Vagina (tissue), 2 donors: Measurements from ENCODE around the gene MEGF6.

Experiments used
- POLR2A ChIP-seq, 2 donors: fragments of 450-650 bp; IDR thresholded peaks; one replicate each; pipeline ENCODE4 v1.6.1; 2017; ENCODE audit warnings: antibody characterized with exemption in 2 of 2, mild to moderate bottlenecking in 2 of 2, moderate library complexity in 2 of 2
- POLR2AphosphoS5 ChIP-seq, 2 donors: sonication (generic); formaldehyde crosslinking; IDR thresholded peaks; one replicate each; pipeline ENCODE4 v1.9.0; 2017; ENCODE audit warnings: antibody characterized with exemption in 2 of 2, mild to moderate bottlenecking in 2 of 2, low read depth in 1 of 2; ENCODE audit not compliant: insufficient read depth in 1 of 2
- TF ChIP-seq, protein P1 (sequence below), 3 experiments: fragments of 450-650 bp in 2 of 3; fragments of 200-600 bp in 1 of 3; sonication (generic) in 1 of 3; IDR thresholded peaks; one replicate each; pipeline ENCODE4 v1.5.1; 2017 to 2019; ENCODE audit warnings: antibody characterized with exemption in 3 of 3, mild to moderate bottlenecking in 2 of 3, moderate library complexity in 2 of 3

DNA sequence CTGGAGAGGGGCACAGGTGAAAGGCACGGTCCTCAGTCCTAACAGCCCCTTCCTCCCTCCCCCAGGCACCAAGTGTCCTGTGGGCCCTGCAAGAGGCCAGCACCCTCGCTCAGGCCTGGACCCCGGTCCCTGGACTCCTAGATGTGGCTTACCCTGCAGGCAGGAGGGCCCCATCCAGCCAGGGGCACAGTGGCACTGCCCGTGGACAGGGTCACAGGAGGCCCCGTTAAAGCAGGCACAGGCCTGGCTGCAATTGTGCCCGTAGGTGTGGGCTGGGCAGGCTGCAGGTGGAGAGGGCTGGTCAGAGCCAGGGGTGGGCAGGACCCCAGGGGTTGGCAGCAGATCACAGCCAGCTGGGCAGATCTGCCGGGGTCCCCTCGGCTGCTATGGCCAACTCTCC, 112.3 kb downstream of the MEGF6 start:
- TF ChIP-seq, protein P1, sequence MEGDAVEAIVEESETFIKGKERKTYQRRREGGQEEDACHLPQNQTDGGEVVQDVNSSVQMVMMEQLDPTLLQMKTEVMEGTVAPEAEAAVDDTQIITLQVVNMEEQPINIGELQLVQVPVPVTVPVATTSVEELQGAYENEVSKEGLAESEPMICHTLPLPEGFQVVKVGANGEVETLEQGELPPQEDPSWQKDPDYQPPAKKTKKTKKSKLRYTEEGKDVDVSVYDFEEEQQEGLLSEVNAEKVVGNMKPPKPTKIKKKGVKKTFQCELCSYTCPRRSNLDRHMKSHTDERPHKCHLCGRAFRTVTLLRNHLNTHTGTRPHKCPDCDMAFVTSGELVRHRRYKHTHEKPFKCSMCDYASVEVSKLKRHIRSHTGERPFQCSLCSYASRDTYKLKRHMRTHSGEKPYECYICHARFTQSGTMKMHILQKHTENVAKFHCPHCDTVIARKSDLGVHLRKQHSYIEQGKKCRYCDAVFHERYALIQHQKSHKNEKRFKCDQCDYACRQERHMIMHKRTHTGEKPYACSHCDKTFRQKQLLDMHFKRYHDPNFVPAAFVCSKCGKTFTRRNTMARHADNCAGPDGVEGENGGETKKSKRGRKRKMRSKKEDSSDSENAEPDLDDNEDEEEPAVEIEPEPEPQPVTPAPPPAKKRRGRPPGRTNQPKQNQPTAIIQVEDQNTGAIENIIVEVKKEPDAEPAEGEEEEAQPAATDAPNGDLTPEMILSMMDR (IDR thresholded peaks at IDR 0.05), result no peak
- TF ChIP-seq POLR2A (IDR thresholded peaks at IDR 0.05) (no peak), POLR2AphosphoS5 (IDR thresholded peaks at IDR 0.05; ENCODE audit: insufficient read depth in 1 of 2, low read depth in 1 of 2) (no peak)
